Measurements from ENCODE around the gene KIAA1217. TPM values are rescaled to one million over a fixed set of nuclear protein-coding genes. Genes with fewer than 3 reads are reported as not detected.

KIAA1217 gene
- total RNA-seq, 6 experiments from 2014 or later, result 10.4 to 25.5 (median 14.9) TPM

DNA sequence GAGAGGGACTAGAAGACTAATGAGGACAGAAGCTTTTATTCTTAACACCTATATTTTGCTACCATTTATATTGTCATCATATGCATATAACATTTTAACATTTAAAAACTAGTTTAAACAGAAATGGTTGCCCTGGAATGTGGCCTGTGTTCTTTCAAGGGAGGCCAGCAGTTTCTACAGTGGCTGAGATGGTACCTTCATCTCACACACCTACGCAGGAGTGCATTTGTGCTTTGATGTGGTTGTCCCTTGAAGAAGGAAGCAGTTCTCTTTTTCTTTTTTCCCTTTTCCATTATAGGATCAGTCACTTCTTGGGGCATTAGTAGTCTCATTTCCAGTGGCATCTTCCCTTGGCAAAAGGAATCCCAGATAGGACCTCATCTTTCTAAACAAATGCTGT lies 38.9 kb downstream of the KIAA1217 start:
- H3K4me1 ChIP-seq, result no peaks in the 10 kb centered on the region
- H3K27ac ChIP-seq, result no peak overlapping the region
- intact Hi-C loops (cut with DNase I), result no loop called here
- H3K4me3 ChIP-seq, result no peak overlapping the region
- 67% methylated on average over 1 of the region's 1 CpG for WGBS (ENCODE audit: insufficient coverage, low coverage, low lambda C conversion rate, missing lambda C conversion rate)
- no peaks in the 10 kb centered on the region for H3K27me3 ChIP-seq
- no peaks in the 10 kb centered on the region for H3K9me3 ChIP-seq
- DNase-seq (no peak), ATAC-seq (no peak)
- TF ChIP-seq, protein P1, sequence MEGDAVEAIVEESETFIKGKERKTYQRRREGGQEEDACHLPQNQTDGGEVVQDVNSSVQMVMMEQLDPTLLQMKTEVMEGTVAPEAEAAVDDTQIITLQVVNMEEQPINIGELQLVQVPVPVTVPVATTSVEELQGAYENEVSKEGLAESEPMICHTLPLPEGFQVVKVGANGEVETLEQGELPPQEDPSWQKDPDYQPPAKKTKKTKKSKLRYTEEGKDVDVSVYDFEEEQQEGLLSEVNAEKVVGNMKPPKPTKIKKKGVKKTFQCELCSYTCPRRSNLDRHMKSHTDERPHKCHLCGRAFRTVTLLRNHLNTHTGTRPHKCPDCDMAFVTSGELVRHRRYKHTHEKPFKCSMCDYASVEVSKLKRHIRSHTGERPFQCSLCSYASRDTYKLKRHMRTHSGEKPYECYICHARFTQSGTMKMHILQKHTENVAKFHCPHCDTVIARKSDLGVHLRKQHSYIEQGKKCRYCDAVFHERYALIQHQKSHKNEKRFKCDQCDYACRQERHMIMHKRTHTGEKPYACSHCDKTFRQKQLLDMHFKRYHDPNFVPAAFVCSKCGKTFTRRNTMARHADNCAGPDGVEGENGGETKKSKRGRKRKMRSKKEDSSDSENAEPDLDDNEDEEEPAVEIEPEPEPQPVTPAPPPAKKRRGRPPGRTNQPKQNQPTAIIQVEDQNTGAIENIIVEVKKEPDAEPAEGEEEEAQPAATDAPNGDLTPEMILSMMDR (IDR thresholded peaks at IDR 0.05), result no peak
- no peak for TF ChIP-seq POLR2A (IDR thresholded peaks at IDR 0.05)
- no peaks in the 10 kb centered on the region for H3K36me3 ChIP-seq

DNA sequence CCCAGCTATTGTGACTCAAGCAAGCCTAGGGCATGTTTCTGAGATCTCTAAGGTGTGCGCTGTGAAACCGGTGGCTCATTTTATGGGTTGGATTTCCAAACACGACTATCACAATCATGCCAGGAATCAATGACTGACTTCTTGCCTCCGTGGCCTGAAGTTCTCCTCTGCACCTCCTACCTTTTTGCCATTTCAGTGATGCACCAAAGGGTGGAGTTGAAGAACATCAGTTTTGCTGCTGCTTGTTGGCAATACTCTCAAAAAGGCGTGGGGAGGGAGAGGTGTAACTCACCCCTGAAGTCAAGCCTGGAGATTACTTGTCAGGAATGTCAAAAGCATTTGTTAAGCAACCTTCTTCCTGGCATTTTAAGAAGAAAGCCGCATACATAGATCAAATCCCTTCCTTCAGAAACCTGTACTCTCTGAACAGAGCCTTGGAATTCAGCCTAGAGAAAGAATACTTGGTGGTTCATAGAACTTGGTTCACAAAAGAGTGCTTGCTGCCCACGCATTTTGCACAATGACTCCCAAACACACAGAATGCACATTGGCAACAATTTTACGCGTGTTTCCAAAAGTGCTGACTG lies 41.0 kb downstream of the KIAA1217 start:
- no peak for DNase-seq
- no peak for ATAC-seq
- intact Hi-C loops (cut with DNase I), result no loop called here
- no peak for TF ChIP-seq POLR2A (IDR thresholded peaks at IDR 0.05)
- TF ChIP-seq, protein P1 (IDR thresholded peaks at IDR 0.05), result no peak
- Histone ChIP-seq H3K27me3 (no peaks in the 10 kb centered on the region), H3K27ac (no peak overlapping the region), H3K9me3 (no peaks in the 10 kb centered on the region), H3K36me3 (no peaks in the 10 kb centered on the region), H3K4me1 (no peaks in the 10 kb centered on the region), H3K4me3 (no peak overlapping the region)
- 79% methylated on average over 8 of the region's 9 CpGs for WGBS (ENCODE audit: insufficient coverage, low coverage, low lambda C conversion rate, missing lambda C conversion rate)

DNA sequence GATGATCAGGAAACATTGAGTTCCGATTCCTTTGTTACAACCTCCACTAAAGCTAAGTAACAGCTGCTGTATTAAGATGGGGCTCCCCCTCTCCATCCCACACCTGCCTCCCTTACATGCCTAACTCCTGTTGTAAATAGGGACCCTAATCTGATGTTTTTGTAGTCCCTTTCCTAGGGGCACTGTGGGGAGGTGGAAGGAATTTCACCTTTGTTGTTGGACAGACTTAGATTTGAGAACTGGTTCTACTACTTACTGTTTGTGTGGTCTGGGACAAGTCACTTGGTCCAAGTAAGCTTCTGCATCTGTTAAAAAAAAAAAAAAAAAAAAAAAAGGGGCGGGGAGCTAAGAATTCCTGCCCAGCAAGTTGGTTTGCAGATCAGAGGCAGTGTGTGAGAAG lies 42.6 kb downstream of the KIAA1217 start:
- TF ChIP-seq, protein P1 (IDR thresholded peaks at IDR 0.05), result no peak
- TF ChIP-seq POLR2A (IDR thresholded peaks at IDR 0.05), result no peak
- 75% methylated on average over 1 of the region's 2 CpGs for WGBS (ENCODE audit: insufficient coverage, low coverage, low lambda C conversion rate, missing lambda C conversion rate)
- no peak overlapping the region for H3K27ac ChIP-seq

DNA sequence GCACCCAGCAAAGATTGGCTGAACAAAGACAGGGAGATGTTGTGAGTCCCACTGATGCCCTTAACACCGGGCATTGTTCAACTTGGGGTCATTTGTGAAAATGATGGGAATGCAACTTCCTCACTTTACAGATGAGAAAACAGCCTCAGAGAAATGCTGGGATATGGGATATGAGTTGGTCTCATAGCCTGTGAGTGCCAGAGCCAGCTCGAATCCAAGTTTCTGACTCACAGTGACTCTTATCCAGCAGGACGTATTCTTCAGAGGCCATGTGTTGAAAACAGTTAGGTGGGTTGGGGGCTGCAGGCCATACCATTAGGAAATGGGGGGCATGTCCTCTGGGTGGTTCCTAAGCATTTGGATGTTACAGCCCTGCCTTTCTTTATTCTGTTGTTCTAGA lies 45.2 kb downstream of the KIAA1217 start:
- Histone ChIP-seq H3K27me3 (no peaks in the 10 kb centered on the region), H3K4me1 (no peaks in the 10 kb centered on the region), H3K9me3 (no peaks in the 10 kb centered on the region), H3K36me3 (no peaks in the 10 kb centered on the region), H3K27ac (no peak overlapping the region), H3K4me3 (no peak overlapping the region)
- TF ChIP-seq POLR2A (IDR thresholded peaks at IDR 0.05), result no peak
- TF ChIP-seq, protein P1 (IDR thresholded peaks at IDR 0.05), result no peak
- ATAC-seq (no peak), DNase-seq (no peak)
- intact Hi-C loops (cut with DNase I), result no loop called here
- whole genome bisulfite sequencing (ENCODE audit: insufficient coverage, low coverage, low lambda C conversion rate, missing lambda C conversion rate), result 65% methylated on average over 2 of the region's 3 CpGs

More for the DNA sequence above, 42.6 kb downstream of the KIAA1217 start:
- no peaks in the 10 kb centered on the region for H3K9me3 ChIP-seq
- H3K36me3 ChIP-seq, result no peaks in the 10 kb centered on the region
- intact Hi-C loops (cut with DNase I), result no loop called here
- H3K27me3 ChIP-seq, result no peaks in the 10 kb centered on the region
- DNase-seq, result no peak
- H3K4me3 ChIP-seq, result no peak overlapping the region
- H3K4me1 ChIP-seq, result no peaks in the 10 kb centered on the region
- ATAC-seq, result no peak
